ENCODE measurements around the gene CFAP58.

- TF ChIP-seq CTCF (IDR thresholded peaks at IDR 0.05) (no peak), POLR2A (IDR thresholded peaks at IDR 0.05) (no peak)
Measured at GRCh38 chr10:104347295-104348045, 6.2 kb upstream of the CFAP58 start.

Data from uterus (tissue), 2 donors.